CD14-positive monocyte (primary cell): ENCODE measurements around the gene CYP26A1. TPM values are rescaled to one million over a fixed set of nuclear protein-coding genes. Genes with fewer than 3 reads are reported as not detected.

Experiments used
- DNase-seq, 3 donors: peaks; one replicate each; pipeline ENCODE4 v3.0.0-alpha.2; 2011 to 2022
- H2AFZ ChIP-seq: 2 replicates; pipeline ENCODE4 v1.6.0; 2012; ENCODE audit warnings: mild to moderate bottlenecking, low read depth, low read length, inconsistent platforms; ENCODE audit not compliant: insufficient read depth, poor library complexity, severe bottlenecking
- H3K27ac ChIP-seq, 2 donors: 1 replicate in 1 of 2; 2 replicates in 1 of 2; pipeline ENCODE4 v1.5.1; 2012 to 2013; ENCODE audit warnings: low read length in 2 of 2, control low read depth in 1 of 2, inconsistent platforms in 1 of 2, low read depth in 1 of 2, mild to moderate bottlenecking in 1 of 2
- H3K27me3 ChIP-seq, 2 donors: one replicate each; pipeline versions ENCODE4 v1.6.0 to v1.6.1; 2011 to 2013; ENCODE audit warnings: low read length in 2 of 2; ENCODE audit not compliant: control insufficient read depth in 2 of 2, insufficient read depth in 2 of 2
- H3K36me3 ChIP-seq, 2 donors: replicated peaks in 1 of 2; 1 replicate in 1 of 2; 2 replicates in 1 of 2; pipeline versions ENCODE4 v1.5.1 to v1.6.1; 2012 to 2013; ENCODE audit warnings: low read length in 2 of 2, control low read depth in 1 of 2, inconsistent platforms in 1 of 2, mild to moderate bottlenecking in 1 of 2; ENCODE audit not compliant: insufficient read depth in 2 of 2, control insufficient read depth in 1 of 2
- H3K4me1 ChIP-seq, 2 donors: 1 replicate in 1 of 2; 2 replicates in 1 of 2; pipeline versions ENCODE4 v1.5.1 to v1.6.1; 2012 to 2013; ENCODE audit warnings: low read length in 2 of 2, control low read depth in 1 of 2, inconsistent platforms in 1 of 2, mild to moderate bottlenecking in 1 of 2, moderate library complexity in 1 of 2; ENCODE audit not compliant: insufficient read depth in 2 of 2, control insufficient read depth in 1 of 2
- H3K4me2 ChIP-seq: replicated peaks from 2 replicates; pipeline ENCODE3; 2012; ENCODE audit warnings: low read length, moderate library complexity, mild to moderate bottlenecking; ENCODE audit not compliant: poor library complexity, severe bottlenecking; ENCODE audit errors: extremely low read depth
- H3K4me3 ChIP-seq, 3 experiments: fragments of 200-600 bp in 1 of 3; sonication (generic) in 1 of 3; replicated peaks in 1 of 3; 1 replicate in 2 of 3; 2 replicates in 1 of 3; pipeline ENCODE4 v1.5.1; 2011 to 2013; ENCODE audit warnings: low read length in 3 of 3, mild to moderate bottlenecking in 3 of 3, control low read depth in 2 of 3, low read depth in 2 of 3, inconsistent platforms in 1 of 3, moderate library complexity in 1 of 3
- H3K79me2 ChIP-seq: 2 replicates; pipeline ENCODE4 v1.6.0; 2012; ENCODE audit warnings: mild to moderate bottlenecking, control low read depth, inconsistent platforms, low read length, moderate library complexity; ENCODE audit not compliant: insufficient read depth
- H3K9ac ChIP-seq: 2 replicates; pipeline ENCODE4 v1.6.0; 2017; ENCODE audit warnings: low read length, mild to moderate bottlenecking; ENCODE audit not compliant: insufficient read depth, poor library complexity, severe bottlenecking
- H3K9me3 ChIP-seq, 2 donors: replicated peaks in 1 of 2; 1 replicate in 1 of 2; 2 replicates in 1 of 2; pipeline versions ENCODE4 v1.5.1 to v1.6.1; 2012 to 2013; ENCODE audit warnings: low read length in 2 of 2, control low read depth in 1 of 2; ENCODE audit not compliant: control insufficient read depth in 1 of 2, insufficient read depth in 1 of 2
- H4K20me1 ChIP-seq: 2 replicates; pipeline ENCODE4 v1.6.0; 2012; ENCODE audit warnings: mild to moderate bottlenecking, low read length, control low read depth, moderate library complexity; ENCODE audit not compliant: insufficient read depth
- H3K27ac Mint-ChIP-seq, 7 donors: one replicate each; pipeline ENCODE4 v1.8.0; 2020; ENCODE audit warnings: mild to moderate bottlenecking in 7 of 7, mixed read lengths in 7 of 7, moderate library complexity in 6 of 7, inconsistent platforms in 2 of 7
- H3K27me3 Mint-ChIP-seq, 3 donors: one replicate each; pipeline ENCODE4 v1.8.0; 2021 to 2022; ENCODE audit warnings: low read depth in 3 of 3, mild to moderate bottlenecking in 3 of 3, mixed read lengths in 3 of 3, moderate library complexity in 3 of 3, inconsistent platforms in 1 of 3
- H3K36me3 Mint-ChIP-seq, 2 donors: one replicate each; pipeline ENCODE4 v1.8.0; 2020; ENCODE audit warnings: mixed read lengths in 2 of 2, inconsistent platforms in 1 of 2, mild to moderate bottlenecking in 1 of 2
- H3K4me1 Mint-ChIP-seq: one replicate; pipeline ENCODE4 v1.8.0; 2020; ENCODE audit warnings: mild to moderate bottlenecking, mixed read lengths
- H3K4me3 Mint-ChIP-seq, 2 donors: one replicate each; pipeline ENCODE4 v1.8.0; 2020; ENCODE audit warnings: mild to moderate bottlenecking in 2 of 2, mixed read lengths in 2 of 2, moderate library complexity in 1 of 2
- H3K9me3 Mint-ChIP-seq, 7 donors: one replicate each; pipeline ENCODE4 v1.8.0; 2020 to 2022; ENCODE audit warnings: mixed read lengths in 7 of 7, mild to moderate bottlenecking in 6 of 7, moderate library complexity in 6 of 7, inconsistent platforms in 2 of 7
- CTCF ChIP-seq: fragments of 200-600 bp; IDR thresholded peaks from one replicate; pipeline ENCODE4 v1.8.0; 2022; ENCODE audit warnings: antibody characterized with exemption, mild to moderate bottlenecking
- WGBS: methylation state at CpG from one replicate; pipeline ENCODE4 v1.1.5; 2013; ENCODE audit warnings: missing lambda C conversion rate; ENCODE audit not compliant: insufficient coverage; 5-methylcytosine and 5-hydroxymethylcytosine counted together
- intact Hi-C, 2 donors: fragments of 100-400 bp; cut with micrococcal nuclease; formaldehyde crosslinking; loops; one replicate each; pipeline versions ENCODE4 v1.15.0 to v1.15.1; 2023
- polyA plus RNA-seq, 3 donors: library from polyadenylated mRNA; depleted of rRNA in 1 of 3; unstranded in 2 of 3; stranded (reverse) in 1 of 3; fragments of 300-500 nt in 2 of 3; fragments of >200 nt in 1 of 3; fragmentation: Illumina TruSeq in 2 of 3; gene quantifications; 1 replicate in 2 of 3; 2 replicates in 1 of 3; pipeline ENCODE4 v1.2.3, GENCODE V29; 2012 to 2021

CYP26A1 gene
- polyA plus RNA-seq, 3 donors = not detected

- peaks cover 90 to 99% (median 99%) of the 10 kb centered on the region in 3 donors for H3K27me3 Mint-ChIP-seq
- peaks cover 83 to 97% of the 10 kb centered on the region in 2 donors for H3K27me3 ChIP-seq
- no peak overlapping the region for H3K27ac Mint-ChIP-seq
- peaks cover 0 to 66% of the 10 kb centered on the region in 2 donors for H3K9me3 ChIP-seq
- H3K9ac ChIP-seq = no peak overlapping the region
- peaks cover 11 to 18% of the 10 kb centered on the region in 2 donors for H3K4me1 ChIP-seq
- no peak overlapping the region for H3K4me2 ChIP-seq
- H3K4me1 Mint-ChIP-seq = peaks cover 26% of the 10 kb centered on the region
- no peaks in the 10 kb centered on the region for H3K36me3 ChIP-seq
- H3K9me3 Mint-ChIP-seq = peaks cover 0 to 16% (median 3%) of the 10 kb centered on the region in 7 donors
- H3K4me3 Mint-ChIP-seq = peak overlapping the region in 1 of 2 donors; percentile 91
- DNase-seq = no peak
- no peak for TF ChIP-seq CTCF
- peaks cover 0 to 17% of the 10 kb centered on the region in 2 donors for H3K36me3 Mint-ChIP-seq
- intact Hi-C loops = no loop called here
- H4K20me1 ChIP-seq = no peaks in the 10 kb centered on the region
- no peak overlapping the region for H3K27ac ChIP-seq
- no peak overlapping the region for H2AFZ ChIP-seq
- no peak overlapping the region for H3K4me3 ChIP-seq
- 2% methylated on average over 63 of the region's 73 CpGs for WGBS
- no peaks in the 10 kb centered on the region for H3K79me2 ChIP-seq
These were observed 5.1 kb upstream of the CYP26A1 start for GRCh38 chr10:93068411-93069244.

GRCh38 chr10:93069245-93069561, 4.5 kb upstream of the CYP26A1 start:
- Histone ChIP-seq H3K4me2 (no peak overlapping the region), H3K36me3 (no peaks in the 10 kb centered on the region), H2AFZ (no peak overlapping the region), H3K4me3 (no peak overlapping the region), H3K9me3 (peaks cover 0 to 62% of the 10 kb centered on the region in 2 donors), H3K9ac (no peak overlapping the region), H3K79me2 (no peaks in the 10 kb centered on the region), H3K4me1 (peaks cover 16 to 23% of the 10 kb centered on the region in 2 donors), H3K27me3 (peaks cover 80 to 96% of the 10 kb centered on the region in 2 donors), H3K27ac (no peak overlapping the region), H4K20me1 (no peaks in the 10 kb centered on the region)
- no peak overlapping the region for H3K27ac Mint-ChIP-seq
- intact Hi-C loops = no loop called here
- no peak for TF ChIP-seq CTCF
- peaks cover under 1 to 17% of the 10 kb centered on the region in 2 donors for H3K36me3 Mint-ChIP-seq
- H3K4me3 Mint-ChIP-seq = peak overlapping the region in 1 of 2 donors; percentile 91
- H3K9me3 Mint-ChIP-seq = peaks cover 0 to 16% (median 3%) of the 10 kb centered on the region in 7 donors
- peaks cover 88 to 99% (median 99%) of the 10 kb centered on the region in 3 donors for H3K27me3 Mint-ChIP-seq
- peaks cover 27% of the 10 kb centered on the region for H3K4me1 Mint-ChIP-seq
- no peak for DNase-seq
- 42% methylated on average over 2 of the region's 10 CpGs for WGBS
